GM19043 (cell line): ENCODE measurements around the gene MRFAP1L1.
"Not testable (repeated sequence)": the region's sequence is repeated elsewhere in the genome, so short reads cannot be mapped to it uniquely, and the experiment has no call there.

Experiments
- ATAC-seq: cut with Tn5 transposase; IDR thresholded peaks from one replicate; pipeline ENCODE4 v1.9.1; 2021; ENCODE audit warnings: low read depth; ENCODE audit not compliant: unreplicated experiment

The MRFAP1L1 gene

DNA sequence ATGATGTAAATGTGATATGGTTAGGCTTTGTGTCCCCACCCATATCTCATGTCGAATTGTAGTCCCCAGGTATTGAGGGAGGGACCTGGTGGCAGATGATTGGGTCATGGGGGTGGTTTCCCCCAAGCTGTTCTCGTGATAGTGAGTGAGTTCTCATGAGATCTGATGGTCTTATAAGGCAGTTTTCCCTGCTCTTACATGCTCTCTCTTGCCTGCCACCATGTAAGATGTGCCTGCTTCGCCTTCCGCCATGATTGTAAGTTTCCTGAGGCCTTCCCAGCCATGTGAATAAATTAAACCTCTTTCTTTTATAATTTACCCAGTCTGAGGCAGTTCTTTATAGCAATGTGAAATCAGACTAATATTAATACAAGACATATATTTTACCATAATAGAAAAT is 30.3 kb upstream of the MRFAP1L1 start:
- no peak for ATAC-seq

DNA sequence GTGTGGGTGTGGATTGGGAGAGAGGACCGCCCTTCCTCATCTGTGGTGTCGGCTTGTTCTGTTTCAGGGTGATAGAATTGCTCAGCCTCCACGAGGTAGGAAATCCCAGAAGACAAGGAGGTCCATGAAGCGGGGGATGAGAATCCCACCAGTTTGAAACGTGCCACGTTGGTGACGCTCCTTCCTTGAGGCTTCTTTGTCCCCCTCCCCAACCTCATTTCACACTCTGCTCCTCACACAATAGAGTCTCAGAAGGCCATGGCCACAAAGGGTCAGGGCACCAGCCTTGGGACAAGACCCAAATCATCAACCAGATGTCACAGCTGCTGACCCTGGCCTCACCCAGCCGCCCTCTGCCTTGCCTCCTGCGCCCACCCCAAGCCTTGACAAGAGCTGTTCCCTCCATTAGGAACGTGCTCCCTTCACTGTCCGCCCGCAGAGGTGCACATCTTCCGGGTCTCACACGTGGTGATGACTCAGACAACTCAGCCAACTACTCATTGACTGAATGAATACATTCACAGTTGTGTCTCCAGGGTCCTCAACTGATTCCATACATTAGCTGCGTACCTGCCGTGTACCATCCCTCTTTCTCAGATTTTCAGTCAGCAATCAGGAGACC is 24.6 kb upstream of the MRFAP1L1 start:
- ATAC-seq = no peak

DNA sequence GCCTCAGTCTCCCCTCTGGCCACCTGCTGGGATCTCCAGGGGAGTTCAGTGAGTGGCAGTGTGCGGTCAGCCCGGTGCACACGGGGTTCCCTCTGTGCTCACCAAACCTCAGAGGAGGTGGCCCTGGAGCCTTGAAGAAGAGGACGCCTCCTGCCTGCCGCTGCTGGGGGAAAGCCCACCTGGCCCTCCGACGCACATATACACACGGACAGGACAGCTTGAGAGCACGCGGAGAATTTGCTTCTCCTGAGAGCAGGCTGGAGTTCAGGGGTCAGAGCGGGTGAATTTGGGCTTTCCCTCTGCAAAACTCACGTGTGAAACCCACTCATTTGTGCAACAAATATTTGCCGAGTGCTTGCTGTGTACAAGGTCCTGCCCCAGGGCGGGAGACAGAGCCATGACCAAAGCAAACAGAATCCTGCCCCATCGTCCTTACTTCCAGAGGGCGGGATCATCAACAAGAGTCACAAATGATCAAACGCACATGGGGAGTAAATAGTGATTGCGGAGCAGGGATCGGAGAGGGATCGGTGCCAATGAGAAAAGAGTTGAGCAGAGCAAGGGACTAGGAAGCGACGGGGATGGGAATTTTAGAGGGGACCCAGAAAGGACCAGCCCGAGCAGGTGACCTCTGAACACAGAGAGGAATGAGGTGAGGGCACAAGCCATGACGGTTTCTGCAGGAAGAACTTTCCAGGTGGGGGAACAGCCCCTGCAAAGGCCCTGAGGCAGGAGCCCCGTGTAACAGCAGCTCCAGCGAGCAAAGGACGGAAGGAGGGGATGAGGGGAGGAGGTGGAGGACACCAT is 23.9 kb upstream of the MRFAP1L1 start:
- no peak for ATAC-seq

DNA sequence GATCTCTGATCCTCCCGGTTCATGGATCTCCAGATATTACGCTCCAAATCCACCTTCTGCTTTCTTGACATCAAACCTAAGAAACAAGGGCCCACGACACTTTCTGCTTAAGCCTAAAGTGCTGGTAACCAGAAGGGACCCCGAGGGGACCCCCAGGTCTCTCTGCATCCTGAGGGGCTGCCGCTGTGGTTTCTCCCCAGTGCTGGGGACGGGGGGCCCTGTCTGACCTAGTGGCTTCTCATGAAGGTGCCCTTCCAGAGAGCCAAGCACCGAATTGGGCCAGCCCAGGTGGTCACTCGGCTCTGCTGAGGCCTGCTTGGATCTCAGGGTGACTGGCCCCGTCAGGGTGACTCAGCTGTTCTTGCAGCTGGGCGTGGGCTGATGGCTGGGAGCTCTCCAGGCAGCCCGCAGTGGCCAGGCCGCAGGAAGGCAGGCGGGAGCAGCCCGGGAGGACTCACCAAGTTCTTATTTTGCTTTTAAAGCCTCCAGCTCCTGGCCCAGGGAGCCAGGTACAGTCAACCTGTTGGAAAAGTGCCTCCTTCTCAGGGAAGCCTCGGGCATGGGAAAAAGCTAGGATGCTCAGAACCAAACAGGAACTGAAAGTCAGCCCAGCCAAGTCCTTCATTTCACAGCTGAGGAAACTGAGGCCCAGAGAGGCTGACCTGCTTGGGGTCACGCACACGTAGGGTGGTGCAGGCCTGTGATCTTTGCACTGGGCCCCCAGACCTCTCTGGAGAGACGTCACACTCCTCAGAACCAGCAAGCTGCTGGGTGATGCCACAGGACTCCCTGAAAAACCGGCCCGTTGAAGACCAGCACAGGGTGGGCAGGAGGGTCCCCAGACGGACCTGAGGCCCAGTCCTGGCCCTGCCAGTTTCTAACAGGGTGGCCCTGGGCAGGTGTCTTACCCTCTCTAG is 23.0 kb upstream of the MRFAP1L1 start:
- no peak for ATAC-seq

DNA sequence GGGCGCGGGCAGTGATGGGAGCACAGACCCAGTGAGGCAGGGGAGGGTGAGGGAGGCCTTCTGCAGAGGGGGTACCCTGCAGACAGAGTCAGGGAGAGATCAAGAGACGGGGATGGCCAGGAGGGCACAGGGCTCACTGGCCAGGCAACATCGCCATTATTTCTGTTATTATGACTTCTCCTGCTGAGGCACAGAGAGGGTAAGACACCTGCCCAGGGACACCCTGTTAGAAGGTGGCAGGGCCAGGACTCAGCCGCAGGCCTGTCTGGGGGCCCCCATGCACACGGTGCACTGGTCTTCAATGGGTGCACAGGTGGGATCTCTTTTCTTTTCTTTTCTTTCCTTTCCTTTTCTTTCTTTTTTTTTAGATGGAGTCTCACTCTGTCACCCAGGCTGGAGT is 22.1 kb upstream of the MRFAP1L1 start:
- ATAC-seq = no peak

DNA sequence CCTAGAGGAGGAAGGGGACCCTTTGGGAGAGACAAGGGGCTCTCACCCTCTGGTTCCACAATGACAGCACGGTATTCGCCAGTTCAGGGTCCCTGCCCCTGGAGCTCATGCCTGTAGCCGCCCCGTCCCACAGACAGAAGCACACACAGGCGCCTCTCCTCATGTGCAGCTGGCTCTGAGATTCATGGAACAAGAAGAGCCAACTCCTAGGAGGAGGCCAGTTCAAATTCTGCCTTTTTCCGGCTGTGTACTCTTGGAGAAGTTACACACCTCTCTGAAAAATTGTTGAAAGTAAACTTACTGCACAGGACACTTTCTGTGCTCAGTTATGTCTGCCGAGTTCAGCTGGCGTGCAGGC is 21.6 kb upstream of the MRFAP1L1 start:
- ATAC-seq = no peak

DNA sequence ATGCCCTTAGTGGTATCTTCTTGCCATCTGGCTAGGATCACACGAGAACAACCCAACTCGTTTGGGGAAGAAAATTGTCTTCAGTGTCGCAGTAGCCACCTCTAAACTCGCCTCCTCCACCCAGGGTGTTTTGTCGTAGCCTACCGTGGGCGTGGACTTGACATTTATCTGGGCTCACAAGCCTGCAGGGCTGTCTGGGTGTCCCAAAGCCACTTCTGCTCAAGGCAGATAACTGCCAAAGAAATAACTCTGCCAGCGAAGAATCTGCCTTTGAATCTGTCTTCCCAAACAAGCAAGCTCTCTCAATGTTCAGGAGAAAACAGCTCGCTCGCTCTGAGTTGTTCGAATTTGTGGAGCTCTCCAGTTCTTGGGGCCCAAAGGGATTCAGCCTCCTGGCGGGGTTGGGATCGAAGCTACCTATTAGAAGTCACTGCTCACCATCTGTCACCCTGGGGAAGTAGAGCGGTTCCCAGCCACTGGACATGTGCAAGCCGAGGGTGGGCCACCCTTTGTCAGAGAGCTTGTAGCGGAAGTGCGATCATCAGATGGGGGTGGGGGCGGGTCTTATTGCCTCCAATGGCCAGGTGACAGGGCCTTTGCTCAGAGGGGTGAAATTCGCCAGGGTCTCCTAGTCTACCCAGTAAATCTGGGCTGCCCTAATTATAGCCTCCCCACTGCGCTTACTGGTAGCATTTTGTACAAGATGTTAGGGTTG is 21.1 kb upstream of the MRFAP1L1 start:
- ATAC-seq = no peak

DNA sequence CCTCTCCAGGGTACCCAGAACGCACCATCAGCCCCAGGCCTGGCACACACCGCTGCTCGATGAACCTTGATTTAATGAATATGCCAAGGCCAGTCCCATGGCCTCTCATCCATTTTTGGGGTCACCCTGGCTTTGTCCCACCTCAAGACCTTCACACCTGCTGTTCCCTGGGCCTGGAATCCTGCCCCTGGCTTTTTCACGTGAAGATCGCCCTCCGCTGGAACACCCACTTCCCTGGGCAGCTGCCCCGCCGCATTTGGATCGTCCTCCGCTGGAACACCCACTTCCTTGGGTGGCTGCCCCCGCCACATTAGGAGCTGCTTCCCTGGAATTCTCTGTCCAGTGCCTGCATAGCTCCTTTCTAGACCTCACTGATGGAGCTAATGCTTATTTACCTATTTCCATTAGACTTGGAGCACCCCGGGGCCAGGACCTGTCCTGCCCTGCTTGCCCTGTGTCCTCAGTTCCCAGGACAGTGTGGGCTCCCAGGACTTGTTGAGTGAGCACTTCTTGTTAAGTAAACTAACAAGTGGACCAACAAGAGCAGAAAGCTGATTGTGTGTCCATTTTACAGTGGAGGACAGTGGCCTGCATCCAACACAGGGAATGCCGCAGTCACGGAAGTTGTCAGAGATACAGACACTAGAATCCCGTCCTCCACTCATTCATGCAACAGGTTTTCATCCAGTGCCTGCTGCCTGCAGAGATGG is 18.8 kb upstream of the MRFAP1L1 start:
- ATAC-seq = no peak

DNA sequence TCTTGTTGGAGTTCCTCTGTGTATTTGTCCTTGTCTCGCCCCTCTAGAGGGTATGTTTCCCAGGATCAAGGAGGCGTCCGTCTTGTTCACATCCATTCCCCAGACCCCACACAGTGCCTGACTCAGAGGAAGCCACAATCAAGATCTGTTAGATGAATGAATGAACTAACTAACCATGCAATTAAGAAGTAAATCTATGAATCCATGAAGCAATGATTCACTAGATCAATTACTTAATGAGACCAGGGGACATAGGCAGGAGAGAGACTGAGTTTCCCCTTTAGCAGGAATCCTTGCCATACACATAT is 18.2 kb upstream of the MRFAP1L1 start:
- no peak for ATAC-seq

DNA sequence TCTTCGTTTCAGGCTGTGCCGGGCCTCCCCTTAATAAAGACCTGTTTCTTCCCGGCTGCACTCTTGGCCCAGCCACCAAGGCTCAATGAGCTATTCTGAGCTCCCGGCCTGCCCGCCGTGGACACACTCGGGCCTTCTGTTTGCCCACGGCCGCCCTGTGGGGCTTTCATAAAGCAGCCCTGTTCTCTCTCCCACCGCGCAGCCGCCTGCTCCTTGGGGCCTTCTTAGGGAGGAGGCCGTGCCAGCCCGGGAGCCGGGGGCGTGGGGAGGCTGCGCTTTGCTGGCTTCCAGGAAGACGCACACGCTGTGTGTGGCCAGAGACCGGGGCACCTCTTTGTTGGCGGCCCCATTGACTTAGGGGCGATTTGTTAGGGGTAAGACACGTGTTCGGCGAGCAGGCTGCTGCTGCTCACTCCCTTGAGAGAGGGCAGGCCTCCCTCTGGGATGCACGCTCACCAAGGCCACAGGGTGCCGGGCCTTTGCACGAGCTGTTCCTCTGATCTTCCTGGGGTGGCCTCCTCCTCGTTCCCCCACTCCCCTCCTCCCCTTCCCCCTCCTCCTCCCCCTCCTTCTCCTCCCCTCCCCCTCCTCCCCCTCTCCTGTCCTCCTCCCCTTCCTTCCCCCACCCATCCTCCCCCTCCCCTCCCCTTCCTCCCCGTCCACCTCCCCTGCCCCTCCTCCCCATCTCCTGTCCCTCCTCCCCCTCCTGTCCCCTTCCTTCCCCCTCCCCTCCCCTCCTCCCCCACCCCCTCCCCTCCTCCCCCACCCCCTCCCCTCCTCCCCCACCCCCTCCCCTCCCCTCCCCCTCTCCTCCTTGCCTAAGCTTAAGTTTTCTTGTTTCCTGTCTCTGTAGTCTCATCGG is 17.6 kb upstream of the MRFAP1L1 start:
- no peak for ATAC-seq

DNA sequence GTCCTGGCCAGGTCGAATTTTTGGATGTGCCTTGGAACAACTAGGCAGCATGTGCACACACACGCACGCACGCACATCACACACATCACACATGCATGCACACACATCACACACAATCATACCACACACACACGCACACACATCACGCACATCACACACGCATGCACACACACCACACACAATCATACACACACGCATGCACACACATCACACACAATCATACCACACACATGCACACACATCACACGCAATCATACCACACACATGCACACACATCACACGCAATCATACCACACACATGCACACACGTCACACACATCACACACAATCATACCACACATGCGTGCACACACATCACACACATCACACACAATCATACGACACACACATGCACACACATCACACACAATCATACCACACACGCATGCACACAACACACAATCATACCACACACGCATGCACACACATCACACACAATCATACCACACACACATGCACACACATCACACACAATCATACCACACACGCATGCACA is 15.8 kb upstream of the MRFAP1L1 start:
- ATAC-seq = not testable (repeated sequence)

DNA sequence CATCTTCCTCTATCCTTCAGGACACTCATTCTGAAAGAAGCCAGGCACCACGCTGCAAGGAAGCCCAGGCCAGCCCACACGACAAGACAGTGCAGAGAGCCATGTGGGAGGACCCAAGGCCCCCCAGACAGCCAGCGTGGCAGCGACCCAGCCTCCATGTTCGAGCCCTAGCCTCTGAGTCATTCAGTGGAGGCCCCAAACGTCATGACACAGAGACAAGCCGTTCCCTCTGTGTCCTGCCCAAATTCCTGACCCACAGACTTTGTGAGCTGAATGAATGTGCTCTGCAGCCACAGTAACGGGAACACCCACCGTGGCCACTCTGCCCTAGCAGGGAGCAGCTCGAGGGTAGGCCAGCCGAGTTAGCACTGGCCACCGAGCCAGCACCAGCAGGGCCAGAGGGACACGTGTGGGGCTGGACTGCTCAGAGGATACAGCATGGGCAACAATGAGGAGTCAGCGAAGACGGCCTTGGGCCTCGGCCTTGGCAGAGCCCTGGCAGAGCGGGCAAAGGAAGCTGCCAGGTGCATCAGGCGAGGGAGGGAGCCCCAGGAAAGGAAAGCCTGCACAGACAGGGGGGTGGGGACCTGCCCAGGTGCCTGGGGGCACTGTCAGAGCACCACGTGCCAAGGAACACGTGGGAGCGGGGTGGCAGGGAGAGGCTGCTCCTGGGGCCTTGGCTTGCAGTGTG is 14.9 kb upstream of the MRFAP1L1 start:
- ATAC-seq = no peak

DNA sequence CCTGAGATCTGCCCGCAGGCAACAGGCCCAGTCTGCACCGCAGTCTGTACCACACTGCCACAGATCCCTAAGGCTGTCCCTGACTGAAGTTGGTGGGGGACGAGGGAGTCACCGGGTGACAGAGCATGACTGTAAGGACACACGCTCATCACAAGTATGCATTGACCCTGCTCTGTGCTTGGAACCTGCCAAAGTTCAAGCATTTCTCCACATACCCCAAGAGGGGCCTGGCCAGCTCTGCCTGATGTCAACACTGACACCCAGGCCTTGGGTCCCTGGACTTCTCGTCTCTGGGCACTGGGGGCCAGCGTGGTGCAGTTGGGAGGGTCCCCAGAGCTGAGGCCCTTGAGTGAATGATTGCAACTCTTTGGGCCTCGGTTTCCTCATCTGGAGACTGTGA is 14.2 kb upstream of the MRFAP1L1 start:
- ATAC-seq = no peak

DNA sequence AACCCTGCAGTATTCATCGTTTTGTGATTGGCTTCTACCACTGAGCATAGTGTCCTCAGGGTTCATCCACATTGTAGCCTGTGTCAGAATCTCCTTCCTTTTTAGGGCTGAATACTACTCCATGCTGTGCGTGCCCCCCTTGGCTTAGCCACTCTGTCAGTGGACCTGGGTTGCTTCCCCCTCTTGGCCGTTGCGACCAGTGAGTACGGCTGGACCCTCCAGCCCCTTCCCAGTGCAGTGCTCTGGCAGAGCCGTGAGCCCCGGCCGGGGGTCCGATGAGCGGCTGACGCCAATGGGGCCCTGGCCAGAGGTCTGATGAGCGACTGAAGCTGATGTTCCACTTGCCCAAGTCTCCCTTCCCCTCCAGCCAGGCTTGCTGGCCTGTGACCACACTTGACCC is 13.2 kb upstream of the MRFAP1L1 start:
- no peak for ATAC-seq

DNA sequence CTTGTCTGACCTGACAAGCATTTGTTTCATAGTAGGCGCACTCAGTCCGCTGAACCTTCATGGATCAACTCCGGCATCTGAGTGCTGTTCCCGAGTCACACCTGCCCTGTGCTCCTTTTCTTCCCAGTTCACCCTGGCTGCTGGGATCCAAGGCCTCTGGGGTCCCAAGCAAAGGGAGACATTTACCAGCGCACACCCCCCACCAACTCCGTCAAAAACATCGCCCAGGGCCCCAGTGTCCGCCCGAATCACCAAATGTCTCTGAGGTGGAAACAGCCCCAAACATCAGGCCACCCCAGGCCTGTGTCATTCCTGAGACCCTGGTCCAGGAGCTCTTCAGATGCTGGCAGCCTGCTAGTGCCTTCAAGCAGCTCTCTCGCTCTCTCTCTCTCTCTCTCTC is 11.5 kb upstream of the MRFAP1L1 start:
- ATAC-seq = no peak

DNA sequence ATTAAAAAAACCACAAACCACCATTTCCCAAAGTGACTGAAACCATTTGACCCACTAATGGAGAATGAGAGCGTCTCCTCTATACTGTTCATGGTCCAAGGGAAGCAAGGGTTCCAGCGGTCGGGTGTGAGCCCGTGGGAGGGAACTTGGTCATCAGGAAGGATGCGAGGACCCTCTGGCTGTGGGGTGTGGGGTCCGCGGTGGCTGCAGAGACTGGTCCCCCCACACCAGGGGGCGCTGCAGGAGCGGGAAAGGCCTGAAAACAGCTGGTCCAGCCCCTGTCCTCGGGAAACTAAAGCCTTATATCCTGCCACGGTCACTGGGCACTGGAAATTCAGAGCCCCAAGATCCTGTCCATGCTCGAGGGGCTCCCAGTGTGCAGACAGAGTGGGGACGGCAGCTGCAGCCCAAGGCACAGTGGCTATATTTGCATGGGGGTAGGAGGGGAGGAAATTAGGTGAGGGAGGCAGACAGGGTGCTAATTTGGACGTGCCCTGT is 10.6 kb upstream of the MRFAP1L1 start:
- ATAC-seq = no peak

DNA sequence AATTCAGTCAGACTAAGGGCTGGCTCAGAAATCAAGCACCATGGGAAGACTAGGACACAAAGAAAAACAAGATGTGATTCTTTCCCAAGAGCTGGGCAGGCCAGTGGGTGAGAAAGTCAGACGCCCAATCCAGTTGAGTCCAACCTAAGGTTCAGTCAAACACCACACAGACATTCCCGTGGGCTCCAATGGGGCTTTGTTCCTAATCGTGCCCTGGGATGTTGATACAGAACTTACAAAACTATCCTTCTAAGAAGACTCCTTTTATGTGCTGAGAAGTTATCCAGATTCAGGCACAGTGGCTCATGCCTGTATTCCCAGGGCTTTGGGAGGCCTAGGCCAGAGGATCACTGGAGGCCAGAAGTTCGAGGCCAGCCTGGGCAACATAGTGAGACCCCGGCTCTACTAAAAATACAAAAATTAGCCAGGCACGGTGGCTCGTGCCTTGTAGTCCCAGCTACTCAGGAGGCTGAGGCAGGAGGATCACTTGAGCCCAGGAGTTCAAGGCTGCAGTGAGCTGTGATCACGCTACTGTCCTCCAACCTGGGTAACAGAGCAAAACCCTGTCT is 10.0 kb upstream of the MRFAP1L1 start:
- ATAC-seq = no peak
